PFSK-1 (cell line): ENCODE data around the gene ESCO1.

Experiments used
- FOXP2 ChIP-seq: optimal IDR thresholded peaks from 2 replicates; pipeline ENCODE3; 2011; ENCODE audit warnings: borderline replicate concordance, control low read depth, inconsistent platforms; ENCODE audit not compliant: insufficient read depth; ENCODE audit errors: extremely low read length, extremely low read depth
- POLR2AphosphoS5 ChIP-seq: IDR thresholded peaks from 2 replicates; pipeline ENCODE4 v1.6.1; 2012; ENCODE audit warnings: low read depth, mild to moderate bottlenecking, control low read depth, low read length, moderate library complexity
- REST ChIP-seq, 2 experiments: IDR thresholded peaks; 2 replicates each; pipeline versions ENCODE4 v1.6.1 to v1.8.0; 2011 to 2012; ENCODE audit warnings: low read depth in 2 of 2, low read length in 2 of 2, control low read depth in 1 of 2, inconsistent platforms in 1 of 2, mild to moderate bottlenecking in 1 of 2, moderate library complexity in 1 of 2; ENCODE audit not compliant: insufficient read depth in 1 of 2
- SIN3A ChIP-seq: IDR thresholded peaks from 2 replicates; pipeline ENCODE4 v1.6.1; 2012; ENCODE audit warnings: mild to moderate bottlenecking, low read length, moderate library complexity, borderline replicate concordance; ENCODE audit not compliant: insufficient read depth
- TAF1 ChIP-seq: IDR thresholded peaks from 2 replicates; pipeline ENCODE4 v1.6.1; 2012; ENCODE audit warnings: low read length, control low read depth, borderline replicate concordance; ENCODE audit not compliant: insufficient read depth

ESCO1 gene

GRCh38 chr18:21593540-21594257, 6.8 kb downstream of the ESCO1 start:
- no peak for TF ChIP-seq TAF1
- TF ChIP-seq REST (IDR thresholded peaks at IDR 0.05; ENCODE audit: insufficient read depth in 1 of 2, low read depth in 2 of 2, low read length in 2 of 2), result no peak
- TF ChIP-seq SIN3A, result no peak
- TF ChIP-seq POLR2AphosphoS5, result no peak
- TF ChIP-seq FOXP2, result no peak

- TF ChIP-seq TAF1 (no peak), REST (IDR thresholded peaks at IDR 0.05; ENCODE audit: insufficient read depth in 1 of 2, low read depth in 2 of 2, low read length in 2 of 2) (no peak), POLR2AphosphoS5 (no peak), FOXP2 (no peak), SIN3A (no peak)
These were observed 16.1 kb downstream of the ESCO1 start for GRCh38 chr18:21584391-21584790.

GRCh38 chr18:21575656-21576055, 24.8 kb downstream of the ESCO1 start:
- TF ChIP-seq TAF1 (no peak), FOXP2 (no peak), REST (IDR thresholded peaks at IDR 0.05; ENCODE audit: insufficient read depth in 1 of 2, low read depth in 2 of 2, low read length in 2 of 2) (no peak), POLR2AphosphoS5 (no peak), SIN3A (no peak)

GRCh38 chr18:21571772-21572171, 28.7 kb downstream of the ESCO1 start:
- TF ChIP-seq POLR2AphosphoS5, result no peak
- TF ChIP-seq FOXP2, result no peak

- TF ChIP-seq SIN3A (no peak), REST (IDR thresholded peaks at IDR 0.05; ENCODE audit: insufficient read depth in 1 of 2, low read depth in 2 of 2, low read length in 2 of 2) (no peak), POLR2AphosphoS5 (no peak), FOXP2 (no peak), TAF1 (no peak)
These were observed 41.3 kb downstream of the ESCO1 start for GRCh38 chr18:21559195-21559594.
